Fibroblast of skin of left biceps (primary cell): Measurements from ENCODE around the gene MYCBP2.
A peak's percentile ranks its signal among the peaks of the same experiment; 100 is the strongest.
"Not testable (repeated sequence)": the region's sequence is repeated elsewhere in the genome, so short reads cannot be mapped to it uniquely, and the experiment has no call there.

Experiments
- DNase-seq, 2 experiments: peaks; one replicate each; pipeline ENCODE4 v3.0.0-alpha.2; 2013; ENCODE audit warnings: low read depth in 2 of 2

The MYCBP2 gene

DNA sequence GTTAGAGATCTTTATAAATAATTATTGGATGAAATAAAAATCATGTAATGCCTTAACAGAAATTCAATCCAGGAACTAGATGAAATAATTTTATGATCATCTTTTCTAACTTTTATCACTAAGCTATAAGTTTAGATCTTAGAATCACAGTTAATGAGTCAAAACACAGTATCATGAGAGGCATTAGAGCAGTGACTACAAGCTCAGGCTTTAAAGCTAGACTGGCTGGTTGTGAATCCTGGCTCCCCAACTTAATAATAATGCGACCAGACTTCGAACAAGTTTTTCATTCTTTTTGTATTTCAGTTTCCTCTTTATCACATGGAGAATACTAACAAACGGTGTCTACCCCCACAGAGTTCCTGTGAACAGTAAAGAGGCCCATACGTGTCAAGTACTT is 108.6 kb downstream of the MYCBP2 start:
- DNase-seq, result no peak

DNA sequence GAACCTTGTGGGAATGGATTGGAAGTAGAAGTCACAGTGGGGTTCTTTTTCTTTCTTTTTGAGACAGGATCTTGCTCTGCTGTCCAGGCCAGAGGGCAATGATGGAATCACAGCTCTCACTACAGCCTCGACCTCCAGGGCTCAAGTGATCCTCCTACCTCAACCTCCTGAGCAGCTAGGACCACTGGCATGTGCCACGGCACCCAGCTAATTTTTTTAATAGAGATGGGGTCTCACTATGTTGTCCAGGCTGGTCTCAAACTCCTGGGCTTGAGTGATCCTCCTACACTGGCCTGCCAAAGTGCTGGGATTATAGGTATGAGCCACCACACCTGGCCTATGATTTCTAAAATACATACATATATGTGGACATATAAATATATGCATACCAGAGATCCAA is 111.4 kb downstream of the MYCBP2 start:
- no peak for DNase-seq

DNA sequence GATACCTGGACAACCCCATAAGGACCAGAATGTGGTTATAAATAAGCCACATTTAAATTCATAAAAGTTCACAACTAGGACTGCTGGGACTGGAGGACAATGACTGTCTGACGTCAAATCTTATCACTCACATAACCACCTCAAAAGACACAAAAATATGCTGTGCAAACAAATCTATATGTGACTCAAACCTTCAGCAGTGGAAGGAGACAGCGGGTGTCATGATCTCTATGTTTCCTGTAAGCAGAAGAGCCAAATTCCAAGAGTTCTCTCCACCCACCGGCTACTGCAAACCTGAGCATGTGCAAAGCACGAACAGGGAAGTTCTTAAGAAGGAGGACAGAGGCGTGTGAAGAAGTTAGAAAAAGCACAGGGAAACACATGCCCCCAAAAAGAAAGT is 113.2 kb downstream of the MYCBP2 start:
- DNase-seq, result no peak

DNA sequence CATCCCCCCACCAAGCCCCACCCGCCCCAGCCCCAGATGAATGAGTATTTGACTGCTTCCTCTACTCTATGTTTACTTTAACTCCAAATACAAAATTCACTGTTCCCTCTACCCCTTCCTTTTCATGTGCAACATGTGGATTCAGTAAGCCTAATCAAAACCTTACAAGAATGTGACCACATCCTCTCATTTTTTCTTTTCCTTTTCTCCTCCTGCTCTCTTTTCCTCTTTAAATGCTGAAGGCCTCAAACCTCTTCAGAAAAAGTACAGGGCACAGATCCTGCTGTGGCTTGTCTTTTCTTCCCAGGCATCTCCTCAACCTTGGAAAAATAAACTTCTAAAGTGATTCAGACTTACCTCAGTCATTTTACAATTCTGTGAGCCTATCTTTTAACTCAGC is 119.0 kb downstream of the MYCBP2 start:
- peak; percentile 76 to 81 for DNase-seq

DNA sequence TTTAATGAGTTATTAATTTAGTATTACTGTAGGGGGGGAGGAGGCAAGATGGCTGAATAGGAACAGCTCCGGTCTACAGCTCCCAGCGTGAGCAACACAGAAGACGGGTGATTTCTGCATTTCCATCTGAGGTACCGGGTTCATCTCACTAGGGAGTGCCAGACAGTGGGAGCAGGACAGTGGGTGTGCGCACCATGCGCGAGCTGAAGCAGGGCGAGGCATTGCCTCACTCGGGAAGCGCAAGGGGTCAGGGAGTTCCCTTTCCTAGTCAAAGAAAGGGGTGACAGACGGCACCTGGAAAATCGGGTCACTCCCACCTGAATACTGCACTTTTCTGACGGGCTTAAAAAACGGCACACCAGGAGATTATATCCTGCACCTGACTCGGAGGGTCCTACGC is 127.9 kb downstream of the MYCBP2 start:
- not testable (repeated sequence) for DNase-seq

DNA sequence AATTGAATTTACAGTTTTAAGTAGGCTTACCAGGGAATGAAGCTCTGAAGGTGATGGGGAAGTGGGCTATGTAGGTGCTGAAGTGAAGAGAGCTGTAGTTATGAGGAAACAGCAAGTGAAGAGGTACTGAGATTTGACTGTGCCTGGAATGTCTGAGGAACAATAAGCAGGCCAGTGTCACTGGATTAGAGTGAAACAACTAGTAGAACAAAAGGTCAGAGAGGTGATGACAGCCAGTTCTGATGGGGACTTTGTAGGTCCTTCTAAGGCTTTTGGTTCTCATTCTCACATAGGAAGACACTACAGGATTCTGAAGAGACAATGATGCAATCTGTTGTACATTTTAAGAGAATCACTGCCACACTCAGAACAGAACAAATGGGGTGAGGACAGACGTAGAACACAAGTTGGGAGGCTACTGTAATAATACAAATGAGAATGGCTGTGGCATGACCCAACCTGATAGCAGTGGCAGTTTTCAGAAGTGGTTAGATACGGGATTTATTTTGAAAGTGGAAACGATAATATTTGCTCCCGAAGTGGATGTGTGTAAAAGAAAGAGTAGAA is 130.8 kb downstream of the MYCBP2 start:
- DNase-seq, result no peak

DNA sequence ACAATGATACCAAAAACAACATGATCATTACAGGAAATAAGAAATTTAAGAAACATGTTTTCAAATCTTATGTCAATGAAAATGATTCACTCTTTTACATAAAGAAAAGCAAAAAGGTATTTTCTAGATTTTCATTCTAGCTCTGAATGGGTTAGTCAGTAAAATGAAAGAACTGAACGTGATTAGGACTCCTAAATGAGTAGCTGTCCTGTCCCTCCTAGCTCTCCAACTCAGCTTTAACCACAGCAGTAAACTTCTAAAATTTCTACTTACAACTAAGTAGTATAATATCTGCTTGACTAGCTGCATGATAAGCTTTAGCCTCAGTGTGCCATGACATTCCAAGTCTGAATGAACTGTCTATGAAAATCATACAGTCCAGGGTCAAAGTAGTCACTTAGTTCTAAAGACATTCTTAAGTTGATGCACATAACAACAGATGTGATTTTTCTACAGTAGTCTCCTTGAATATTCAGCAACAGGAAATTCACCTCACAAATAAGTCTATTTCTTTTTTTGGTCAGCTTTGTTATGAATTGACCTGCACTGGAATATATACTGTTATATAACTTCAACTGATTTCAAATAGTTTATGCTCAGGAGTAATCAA is 136.4 kb downstream of the MYCBP2 start:
- DNase-seq, result no peak

DNA sequence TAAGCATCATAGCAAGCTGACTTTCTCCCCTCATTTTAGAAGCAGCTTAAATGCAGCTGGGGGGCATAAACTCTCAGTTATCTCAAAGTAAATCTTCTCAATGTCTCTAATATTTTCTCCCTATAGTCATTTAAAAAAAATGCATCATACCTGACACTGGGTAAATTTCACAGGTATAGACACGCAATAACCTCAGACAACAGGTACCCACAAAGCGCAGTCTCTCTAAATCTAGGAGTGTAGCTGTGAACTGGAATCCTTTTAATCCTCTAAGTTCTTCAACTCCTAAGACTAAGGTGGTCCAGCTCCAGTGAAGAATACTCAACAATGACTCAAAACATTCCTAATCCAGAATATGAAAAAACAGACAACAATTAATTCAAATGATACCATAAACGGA is 141.2 kb downstream of the MYCBP2 start:
- no peak for DNase-seq

DNA sequence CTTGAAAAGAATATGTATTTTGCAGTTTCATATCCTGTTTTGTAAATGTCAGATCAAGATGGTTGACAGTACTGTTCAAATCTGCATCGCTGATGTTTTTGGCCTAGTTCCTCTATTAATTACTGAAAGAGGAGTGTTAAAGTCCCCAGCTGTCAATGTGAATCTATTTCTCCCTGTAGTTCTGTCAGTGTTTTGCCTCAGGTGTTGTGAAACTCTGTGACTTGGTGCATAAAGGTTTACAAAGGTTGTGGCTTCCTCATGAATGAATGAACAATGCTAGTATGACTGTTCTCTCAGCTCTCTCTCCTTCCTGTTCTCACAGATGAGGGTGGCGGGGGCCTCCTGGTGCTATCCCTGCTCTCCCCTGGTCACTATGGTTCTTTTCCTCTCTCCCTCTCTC is 142.4 kb downstream of the MYCBP2 start:
- no peak for DNase-seq

DNA sequence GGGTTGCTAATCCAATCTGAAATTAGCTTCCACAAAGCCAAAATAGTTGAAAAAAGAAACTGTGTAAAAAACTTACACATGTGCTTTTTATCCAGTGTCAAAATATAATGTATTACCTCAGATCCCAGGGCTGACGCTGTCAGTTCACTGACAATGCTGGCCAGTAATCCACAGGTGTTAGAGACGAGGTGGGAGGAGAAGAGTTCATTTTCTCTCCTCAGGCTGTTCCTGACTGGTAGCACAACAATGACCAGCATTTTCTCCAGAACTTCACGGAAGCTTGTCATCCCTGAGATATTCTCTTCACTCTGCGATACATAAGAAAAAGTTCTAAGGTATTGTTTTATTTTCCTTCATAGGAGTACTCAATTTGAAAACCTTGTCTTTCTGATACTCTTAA is 146.9 kb downstream of the MYCBP2 start:
- DNase-seq, result no peak

DNA sequence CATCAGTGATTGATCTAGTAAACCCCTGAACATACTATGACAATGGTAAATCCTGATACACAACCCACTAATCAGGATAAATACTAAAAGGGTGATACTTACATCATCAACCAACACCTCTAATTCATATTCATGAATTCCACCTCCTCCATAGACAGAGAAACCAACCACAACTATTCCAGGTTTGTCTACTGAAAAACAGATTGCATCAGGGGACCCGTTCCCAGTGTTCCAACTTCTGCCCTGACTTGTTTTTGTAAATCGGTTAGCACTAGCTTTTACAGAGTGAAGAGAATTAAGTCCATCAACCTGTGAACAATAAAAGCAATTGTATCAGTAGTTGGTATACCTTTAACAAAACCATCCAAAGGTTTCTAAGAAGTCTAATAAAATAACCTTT is 149.2 kb downstream of the MYCBP2 start:
- no peak for DNase-seq

DNA sequence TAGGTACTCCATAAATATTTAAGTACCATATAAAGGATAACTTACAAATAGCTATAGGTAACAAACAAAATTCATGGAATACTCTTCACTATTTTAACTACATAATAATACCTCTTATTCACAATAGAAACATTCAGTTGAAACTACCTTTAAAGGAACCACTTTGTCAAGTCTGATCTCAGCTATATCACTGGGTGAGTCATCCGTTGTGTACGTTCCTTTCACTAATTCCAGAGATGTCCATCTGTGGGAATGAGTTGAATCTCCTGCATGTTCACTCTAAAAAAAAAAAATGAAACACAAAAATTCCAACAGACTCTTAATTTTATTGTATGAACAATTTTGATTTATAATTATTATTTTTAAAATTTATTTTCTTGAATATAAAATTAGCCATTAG is 150.5 kb downstream of the MYCBP2 start:
- peak; percentile 5 to 8 for DNase-seq

DNA sequence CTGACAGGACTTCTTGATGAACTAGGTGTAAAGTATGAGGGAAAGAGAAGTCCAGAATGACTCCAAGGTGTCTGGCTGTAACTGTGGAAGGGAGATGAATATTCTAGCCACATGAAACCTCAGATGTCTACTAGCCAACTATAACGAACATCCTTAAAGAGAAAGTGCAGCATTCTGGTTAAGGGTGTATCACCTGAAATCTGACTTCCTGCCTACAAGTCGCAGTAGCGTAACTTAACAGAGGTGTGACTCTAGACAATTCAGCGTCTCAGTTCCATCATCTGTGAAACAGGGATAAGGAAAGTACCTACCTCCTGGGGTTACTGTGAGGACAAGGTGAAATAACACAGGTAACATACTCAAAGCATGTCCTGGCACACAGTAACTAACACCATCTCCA is 154.2 kb downstream of the MYCBP2 start:
- DNase-seq, result no peak

DNA sequence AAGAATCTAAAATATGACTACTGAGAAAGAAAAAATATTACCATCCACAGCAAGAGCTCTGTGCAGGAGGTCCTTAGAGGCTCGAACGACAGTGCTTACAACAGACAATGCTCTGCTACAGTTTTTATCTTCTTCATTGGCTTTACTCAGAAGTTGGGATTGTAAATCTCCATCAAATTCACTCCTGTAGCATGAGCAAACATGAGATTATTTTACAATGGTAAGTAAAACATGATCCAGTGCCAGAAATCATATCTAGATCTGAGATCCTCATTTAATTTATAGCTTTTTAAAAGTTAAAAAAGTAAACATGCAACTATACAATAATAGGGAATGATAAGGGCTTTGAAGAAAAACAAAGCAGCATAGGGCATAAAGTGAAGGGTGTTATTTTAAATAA is 155.4 kb downstream of the MYCBP2 start:
- no peak for DNase-seq

DNA sequence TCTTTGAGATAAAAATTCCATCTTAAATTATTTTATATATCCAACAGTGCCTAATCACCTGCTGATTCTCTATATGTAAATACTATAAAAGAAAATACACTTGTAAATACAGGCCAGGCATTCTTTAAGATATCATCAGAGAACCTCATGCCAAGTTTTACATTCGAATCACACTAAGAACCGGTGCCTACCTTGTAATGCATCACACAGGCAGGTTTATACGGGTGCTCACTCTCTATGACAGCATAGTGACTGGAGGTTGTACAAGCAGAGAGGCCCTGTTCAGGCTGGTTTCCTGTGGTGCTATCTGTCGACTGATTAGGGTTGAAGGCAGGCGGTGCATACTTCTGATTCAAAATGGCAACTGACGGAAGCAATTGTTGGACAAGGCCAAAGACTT is 158.7 kb downstream of the MYCBP2 start:
- DNase-seq, result no peak

DNA sequence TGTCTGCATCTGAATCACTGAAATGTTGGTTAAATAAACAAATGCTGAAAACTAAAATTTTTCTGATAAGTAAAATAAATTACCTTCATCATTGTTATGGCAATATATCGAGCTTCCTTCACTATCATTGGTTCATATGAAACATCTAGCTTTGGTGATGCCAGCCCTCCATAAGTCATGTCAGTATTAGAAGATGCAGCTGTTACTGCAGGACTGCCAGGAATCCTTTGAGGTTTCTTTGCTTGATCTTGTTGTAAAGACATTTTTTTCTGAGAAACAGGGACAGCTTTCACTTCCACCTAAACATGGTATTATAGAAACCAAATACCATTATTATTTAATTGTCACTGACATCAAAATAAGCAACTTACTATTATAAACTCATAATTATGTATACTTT is 176.2 kb downstream of the MYCBP2 start:
- no peak for DNase-seq

DNA sequence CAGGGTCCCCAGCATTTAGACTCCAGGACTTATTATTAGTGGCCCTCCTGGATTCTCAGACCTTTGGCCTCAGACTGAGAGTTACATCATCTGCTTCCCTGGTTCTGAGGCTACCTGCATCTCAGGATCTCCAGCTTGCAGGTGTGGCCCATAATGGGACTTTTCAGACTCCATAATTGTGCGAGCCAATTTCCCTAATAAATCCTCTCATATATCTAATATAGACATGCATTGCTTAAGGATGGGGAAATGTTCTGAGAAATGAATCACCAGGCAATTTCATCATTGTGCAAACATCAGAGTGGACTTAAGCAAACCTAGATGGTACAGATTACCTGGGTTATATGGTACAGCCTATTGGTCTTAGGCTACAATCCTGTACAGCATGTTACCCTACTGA is 183.5 kb downstream of the MYCBP2 start:
- no peak for DNase-seq

DNA sequence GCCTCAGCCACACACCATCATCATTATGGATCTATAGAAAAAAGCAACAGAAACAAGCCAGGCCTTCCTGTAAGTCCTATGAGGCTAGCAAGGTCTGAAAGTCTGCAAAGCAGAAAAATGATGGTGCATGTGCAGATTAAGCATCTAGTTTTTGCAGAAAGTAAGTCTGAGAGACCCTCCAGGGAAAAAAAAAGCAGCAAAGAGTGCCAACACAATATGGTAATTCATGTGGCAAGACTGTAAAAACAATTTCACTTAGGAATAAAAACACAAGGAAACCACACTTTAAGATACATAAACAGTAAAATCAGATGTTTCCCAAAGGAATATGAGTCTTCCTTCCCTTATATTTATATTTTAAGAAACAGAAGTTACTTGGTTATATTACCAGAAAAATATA is 187.6 kb downstream of the MYCBP2 start:
- no peak for DNase-seq

DNA sequence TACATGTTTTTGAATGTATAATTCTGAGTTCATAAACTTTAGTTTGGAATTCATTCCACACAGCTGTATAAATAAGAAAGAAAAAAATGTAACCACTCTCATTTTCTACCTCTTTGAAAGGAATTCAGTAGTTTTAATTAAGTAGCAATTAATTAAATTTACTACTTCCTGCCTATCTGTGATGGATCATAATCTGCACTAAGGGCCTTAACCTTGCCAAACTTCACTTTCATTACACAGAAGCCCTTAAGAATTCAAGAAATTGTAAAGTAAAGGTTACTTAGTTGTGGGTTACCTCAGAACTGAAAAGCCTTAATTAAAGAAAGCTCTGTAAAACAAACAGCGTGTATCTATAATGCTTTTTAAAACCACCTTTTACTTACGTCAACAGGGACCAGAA is 188.1 kb downstream of the MYCBP2 start:
- no peak for DNase-seq

DNA sequence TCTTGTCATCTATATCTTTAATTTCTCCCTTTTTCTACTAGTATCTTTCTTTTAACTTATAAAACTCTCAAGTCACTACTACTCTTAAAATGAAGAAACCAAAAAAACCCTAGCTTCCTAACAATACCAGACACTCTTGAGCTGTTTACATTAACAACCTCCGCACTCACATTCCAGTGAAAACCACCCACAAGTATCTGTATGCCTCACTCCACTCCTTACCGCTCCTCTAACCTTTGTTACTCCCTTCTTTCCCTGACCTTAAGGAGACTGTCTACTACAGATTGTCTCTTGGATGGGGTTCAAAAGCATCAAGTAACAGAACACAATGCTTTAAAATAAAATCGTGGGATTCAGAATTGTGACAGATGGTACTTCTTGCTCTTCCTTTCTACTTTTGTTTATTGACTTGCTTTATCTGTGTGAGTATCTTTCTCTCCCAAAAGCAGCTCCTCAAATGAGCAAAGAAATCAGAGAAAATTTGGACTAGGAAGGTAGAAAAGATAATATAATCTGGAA is 189.9 kb downstream of the MYCBP2 start:
- peak; percentile 10 to 12 for DNase-seq

DNA sequence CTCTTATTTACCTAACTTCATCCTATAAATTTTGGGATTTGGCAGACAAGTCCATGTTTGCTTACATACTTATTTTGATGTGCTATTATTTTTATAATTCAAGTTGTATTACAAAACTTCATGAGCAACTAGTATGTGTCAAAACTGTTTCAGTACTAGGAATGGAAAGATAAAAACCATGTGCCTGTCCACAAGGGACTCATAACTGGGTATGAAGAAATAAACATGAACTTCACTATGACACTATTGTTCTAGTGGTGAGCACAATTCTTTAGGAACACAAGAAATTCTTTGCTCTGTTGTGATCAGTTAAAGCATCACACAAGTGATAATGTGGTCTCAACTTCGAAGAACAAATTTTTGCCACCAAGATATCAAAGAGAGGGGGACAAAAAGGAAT is 202.5 kb downstream of the MYCBP2 start:
- no peak for DNase-seq

DNA sequence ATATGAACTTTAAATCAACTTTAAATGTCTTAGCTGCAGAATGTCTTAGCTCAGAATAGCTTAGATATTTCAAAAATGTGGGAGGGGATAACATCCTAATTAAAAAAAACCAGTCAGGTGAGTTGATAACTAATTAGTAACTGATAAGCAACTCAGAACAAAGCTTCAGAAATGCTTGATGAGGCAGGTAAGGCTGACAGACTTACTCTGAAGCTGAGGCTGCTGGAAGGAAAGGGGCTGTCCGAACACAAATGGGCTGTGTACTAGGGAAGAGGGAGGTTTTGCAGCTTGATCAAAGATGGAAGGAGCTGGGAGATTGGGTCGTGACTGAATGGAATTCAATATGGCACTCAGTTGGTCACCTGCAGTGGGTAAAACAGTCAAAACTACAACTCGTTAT is 208.8 kb downstream of the MYCBP2 start:
- no peak for DNase-seq

DNA sequence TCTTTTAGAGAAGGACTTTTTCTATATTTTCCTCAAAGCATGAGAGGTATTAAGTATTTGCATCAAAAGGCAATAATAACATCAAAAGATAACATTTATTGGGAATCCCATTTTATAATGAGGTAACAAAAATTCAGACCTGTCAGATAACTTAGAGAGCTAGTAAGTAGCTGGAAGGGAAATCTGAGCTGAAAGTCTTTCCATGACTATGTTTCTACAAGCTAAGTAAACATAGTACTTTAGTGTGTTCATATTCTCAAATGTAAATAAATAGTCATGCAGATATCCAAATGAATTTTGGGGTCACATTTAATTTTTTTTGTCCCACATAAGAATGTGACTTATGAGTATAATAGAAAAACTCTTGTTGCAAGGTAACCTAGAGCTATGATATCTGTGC is 212.6 kb downstream of the MYCBP2 start:
- no peak for DNase-seq

DNA sequence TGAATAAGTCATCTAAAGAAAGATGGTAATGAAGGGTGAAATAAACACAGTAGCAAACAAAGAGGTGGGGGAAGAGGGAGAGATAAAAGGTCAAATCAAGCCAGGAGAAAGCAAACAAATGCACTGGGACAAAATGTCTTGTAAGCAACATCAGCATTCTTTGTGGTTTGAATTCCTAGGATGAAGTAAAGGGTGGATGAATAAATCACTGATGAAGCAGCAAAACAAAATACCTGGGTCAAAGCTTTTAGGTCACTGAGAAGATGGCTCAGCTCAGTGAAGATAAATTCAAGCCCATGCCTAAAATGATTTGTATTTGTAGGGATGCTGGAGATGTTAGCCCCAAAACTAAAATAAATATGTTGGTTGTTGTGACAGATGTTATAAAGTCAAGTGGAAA is 213.4 kb downstream of the MYCBP2 start:
- DNase-seq, result no peak
